ENCODE results near the gene MAGI2. TPM values are rescaled to one million over a fixed set of nuclear protein-coding genes. Genes with fewer than 3 reads are reported as not detected.

MAGI2 gene
- total RNA-seq, 2 experiments from 2014 or later: 0.14 to 0.31 TPM

DNA sequence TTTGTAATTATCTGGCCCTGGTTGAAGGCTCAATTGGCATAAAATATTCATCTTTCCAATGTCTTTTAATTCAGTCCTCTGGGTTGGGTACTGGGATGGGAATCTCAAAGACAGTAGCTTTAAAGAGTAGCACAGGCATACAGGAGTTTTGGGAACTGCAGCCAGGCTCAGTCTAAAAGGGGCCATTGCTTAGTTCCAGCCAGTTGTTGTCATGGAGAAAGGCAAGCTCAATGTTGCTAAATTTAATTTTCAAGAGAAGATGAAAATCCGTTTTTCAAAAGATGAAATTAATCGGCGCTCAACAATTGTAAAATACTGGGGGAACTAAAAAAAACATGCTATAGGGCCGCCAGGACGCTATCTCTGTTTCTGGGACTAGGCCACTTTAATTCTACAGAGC is 1279.8 kb downstream of the MAGI2 start:
- H3K27me3 Mint-ChIP-seq: no peaks in the 10 kb centered on the region

DNA sequence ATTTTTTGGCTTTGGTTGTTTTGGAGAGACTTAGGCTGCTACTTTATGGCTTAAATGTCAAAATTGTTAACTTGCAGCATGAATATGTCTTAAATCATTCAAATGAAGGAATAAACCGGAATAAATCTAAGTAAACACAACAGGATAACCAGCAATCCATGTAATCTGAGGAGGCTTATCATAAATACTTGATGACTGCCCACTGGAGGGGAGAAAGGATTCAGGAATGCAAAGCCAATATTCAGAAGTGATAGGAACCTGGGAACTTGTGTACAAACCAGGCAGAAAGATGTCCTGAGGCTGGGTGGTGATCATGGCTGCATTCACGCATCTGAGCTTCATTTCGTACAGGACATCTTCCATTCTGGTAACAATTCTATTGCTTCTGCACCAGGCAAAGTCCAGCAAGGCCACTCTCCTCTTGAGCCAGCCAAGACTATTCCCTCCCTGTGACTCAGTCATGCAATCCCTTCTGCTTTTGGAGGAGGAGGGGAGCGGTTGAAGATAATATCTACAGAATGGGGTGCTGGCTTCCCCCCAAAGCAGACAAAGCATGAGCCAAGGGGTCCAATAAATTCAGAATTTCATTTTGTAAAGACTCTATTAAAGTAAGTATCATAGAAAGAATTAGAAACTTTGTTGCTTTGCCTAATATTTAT is 1280.4 kb downstream of the MAGI2 start:
- Mint-ChIP-seq H3K9me3 (no peaks in the 10 kb centered on the region), H3K4me3 (no peak overlapping the region), H3K4me1 (no peaks in the 10 kb centered on the region), H3K27me3 (no peaks in the 10 kb centered on the region), H3K27ac (no peak overlapping the region), H3K36me3 (no peaks in the 10 kb centered on the region)
- no peak for DNase-seq

More for the DNA sequence above, 1279.8 kb downstream of the MAGI2 start:
- no peaks in the 10 kb centered on the region for H3K9me3 Mint-ChIP-seq
- DNase-seq: no peak
- H3K27ac Mint-ChIP-seq: no peak overlapping the region
- H3K36me3 Mint-ChIP-seq: no peaks in the 10 kb centered on the region
- H3K4me1 Mint-ChIP-seq: no peaks in the 10 kb centered on the region
- H3K4me3 Mint-ChIP-seq: no peak overlapping the region

DNA sequence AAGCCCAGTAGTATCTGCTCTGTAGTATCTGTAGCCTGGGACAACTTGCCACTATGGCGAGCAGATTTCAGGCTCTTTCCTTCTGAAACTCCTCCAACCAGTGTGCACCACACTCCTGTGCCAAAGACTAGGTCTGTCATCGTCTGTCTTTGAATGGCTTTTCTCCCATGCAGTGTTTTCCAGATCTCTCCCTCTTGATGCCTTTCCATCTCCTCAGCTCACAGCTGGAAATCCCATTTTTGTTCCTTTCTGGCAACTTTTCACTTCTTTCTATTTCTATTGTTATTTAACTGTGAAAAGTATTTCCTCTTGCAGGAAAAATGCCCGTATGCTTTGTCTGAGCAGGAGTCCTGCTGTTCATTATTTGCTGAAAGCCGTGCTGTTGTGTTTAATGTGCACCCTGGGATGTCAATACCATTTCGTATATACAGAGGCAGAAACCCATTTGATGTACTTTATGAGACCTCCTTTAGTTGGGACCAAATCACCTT is 1281.2 kb downstream of the MAGI2 start:
- H3K4me3 Mint-ChIP-seq: no peak overlapping the region
- no peaks in the 10 kb centered on the region for H3K4me1 Mint-ChIP-seq
- H3K36me3 Mint-ChIP-seq: no peaks in the 10 kb centered on the region
- no peaks in the 10 kb centered on the region for H3K9me3 Mint-ChIP-seq
- H3K27ac Mint-ChIP-seq: no peak overlapping the region
- no peak for DNase-seq
- no peaks in the 10 kb centered on the region for H3K27me3 Mint-ChIP-seq

DNA sequence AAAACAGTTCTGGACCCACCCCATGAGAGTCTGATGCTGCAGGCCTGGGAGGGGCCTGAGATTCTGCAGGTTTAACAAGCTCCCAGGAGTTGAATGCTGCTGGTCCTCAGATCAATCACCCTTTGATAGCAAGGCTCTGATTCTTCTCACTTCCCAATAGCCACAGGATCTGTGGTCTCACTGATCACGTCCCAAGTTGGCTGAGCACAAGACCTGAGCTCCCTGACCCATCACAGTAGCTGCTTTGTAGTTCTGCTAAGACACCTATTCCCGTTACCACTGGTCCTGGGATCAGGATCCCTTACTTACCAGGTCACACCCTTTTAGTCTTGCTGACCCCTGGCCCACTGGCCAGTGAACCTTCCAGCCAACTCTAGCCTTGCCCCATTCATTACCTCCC is 1282.1 kb downstream of the MAGI2 start:
- H3K27ac Mint-ChIP-seq: no peak overlapping the region
- no peaks in the 10 kb centered on the region for H3K4me1 Mint-ChIP-seq
- H3K4me3 Mint-ChIP-seq: no peak overlapping the region
- H3K9me3 Mint-ChIP-seq: no peaks in the 10 kb centered on the region
- DNase-seq: no peak
- H3K27me3 Mint-ChIP-seq: no peaks in the 10 kb centered on the region
- no peaks in the 10 kb centered on the region for H3K36me3 Mint-ChIP-seq

DNA sequence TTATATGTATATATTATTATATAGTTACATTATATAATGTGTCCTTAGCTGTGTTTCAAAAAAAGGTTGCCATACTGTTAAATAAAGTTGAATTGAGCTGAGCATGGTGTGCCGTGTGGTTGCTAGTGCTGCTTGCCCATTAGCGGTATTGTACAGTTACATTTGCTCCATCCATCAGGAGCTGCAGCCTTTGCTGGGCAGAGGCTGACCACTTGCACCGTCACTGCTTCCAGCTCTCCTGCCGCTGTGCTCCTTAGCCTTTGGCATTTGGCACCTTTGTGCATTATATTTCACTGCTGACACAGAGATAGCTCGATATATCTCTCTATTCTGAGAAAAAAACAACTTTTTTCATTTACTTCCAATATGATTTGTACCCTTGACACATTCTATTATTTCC is 1282.7 kb downstream of the MAGI2 start:
- Mint-ChIP-seq H3K4me1 (no peaks in the 10 kb centered on the region), H3K36me3 (no peaks in the 10 kb centered on the region)

DNA sequence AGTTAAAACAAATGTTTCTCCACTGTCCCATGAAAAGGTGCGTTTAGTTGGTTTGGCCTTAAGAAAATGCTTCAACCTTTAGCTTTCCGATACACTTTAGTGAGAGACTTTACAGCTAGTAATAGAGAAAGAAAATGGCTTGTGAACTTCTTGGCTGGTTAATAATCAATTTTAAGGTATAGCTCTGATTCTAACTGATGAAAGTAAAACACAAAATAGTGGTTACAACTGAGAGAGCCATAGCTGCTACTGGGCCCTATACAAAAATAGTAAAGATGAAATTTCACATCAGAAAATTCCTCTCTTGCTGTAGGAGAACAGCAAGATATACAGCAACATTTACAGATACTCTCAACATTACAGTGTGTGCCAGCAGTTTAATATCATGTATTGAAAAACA is 1283.5 kb downstream of the MAGI2 start:
- Mint-ChIP-seq H3K27ac (no peak overlapping the region), H3K4me3 (no peak overlapping the region), H3K36me3 (no peaks in the 10 kb centered on the region), H3K4me1 (no peaks in the 10 kb centered on the region), H3K9me3 (no peaks in the 10 kb centered on the region), H3K27me3 (no peaks in the 10 kb centered on the region)
- DNase-seq: no peak

More for the DNA sequence above, 1282.7 kb downstream of the MAGI2 start:
- H3K4me3 Mint-ChIP-seq: no peak overlapping the region
- no peak overlapping the region for H3K27ac Mint-ChIP-seq
- no peak for DNase-seq
- no peaks in the 10 kb centered on the region for H3K27me3 Mint-ChIP-seq
- no peaks in the 10 kb centered on the region for H3K9me3 Mint-ChIP-seq

DNA sequence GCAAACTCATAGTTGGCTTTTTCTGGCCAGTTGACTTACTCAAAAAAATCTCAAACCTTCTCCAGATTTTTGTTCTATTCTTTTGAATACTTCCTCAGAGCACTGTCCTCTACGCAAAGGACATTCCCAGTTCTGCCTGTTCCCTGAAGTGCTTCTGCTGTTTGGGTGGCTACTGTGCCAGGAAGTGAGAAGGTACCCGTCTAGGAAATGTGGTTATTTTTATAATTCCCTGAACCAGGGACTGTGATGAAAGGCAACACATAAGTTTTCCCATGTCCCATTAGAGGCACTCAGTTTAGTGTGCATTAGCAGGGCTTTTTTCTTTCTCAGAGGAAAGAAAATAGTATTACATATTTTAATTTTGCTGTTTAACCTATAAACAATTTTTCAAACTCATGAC is 1284.6 kb downstream of the MAGI2 start:
- no peak for DNase-seq
- no peaks in the 10 kb centered on the region for H3K4me1 Mint-ChIP-seq

DNA sequence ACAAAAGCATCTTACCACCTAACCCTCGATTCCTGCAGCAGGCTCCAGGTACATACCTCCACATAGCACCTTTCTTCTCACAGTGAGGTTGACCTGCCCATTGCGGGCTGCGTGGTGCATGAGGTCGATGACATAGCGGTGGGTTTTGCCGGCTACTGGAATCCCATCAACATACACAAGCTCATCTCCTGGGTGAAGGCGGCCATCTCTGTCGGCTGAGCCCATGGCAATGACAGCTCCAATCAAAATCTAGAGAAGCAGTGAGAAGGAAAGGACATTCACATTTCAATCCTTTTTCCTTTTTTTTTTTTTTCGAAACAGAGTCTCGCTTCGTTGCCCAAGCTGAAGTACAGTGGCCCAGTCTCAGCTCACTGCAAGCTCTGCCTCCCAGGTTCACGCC is 1285.6 kb downstream of the MAGI2 start:
- H3K27me3 Mint-ChIP-seq: no peaks in the 10 kb centered on the region
- H3K36me3 Mint-ChIP-seq: no peaks in the 10 kb centered on the region

More for the DNA sequence above, 1284.6 kb downstream of the MAGI2 start:
- H3K36me3 Mint-ChIP-seq: no peaks in the 10 kb centered on the region
- H3K4me3 Mint-ChIP-seq: no peak overlapping the region
- no peaks in the 10 kb centered on the region for H3K27me3 Mint-ChIP-seq
- H3K27ac Mint-ChIP-seq: no peak overlapping the region
- H3K9me3 Mint-ChIP-seq: no peaks in the 10 kb centered on the region

DNA sequence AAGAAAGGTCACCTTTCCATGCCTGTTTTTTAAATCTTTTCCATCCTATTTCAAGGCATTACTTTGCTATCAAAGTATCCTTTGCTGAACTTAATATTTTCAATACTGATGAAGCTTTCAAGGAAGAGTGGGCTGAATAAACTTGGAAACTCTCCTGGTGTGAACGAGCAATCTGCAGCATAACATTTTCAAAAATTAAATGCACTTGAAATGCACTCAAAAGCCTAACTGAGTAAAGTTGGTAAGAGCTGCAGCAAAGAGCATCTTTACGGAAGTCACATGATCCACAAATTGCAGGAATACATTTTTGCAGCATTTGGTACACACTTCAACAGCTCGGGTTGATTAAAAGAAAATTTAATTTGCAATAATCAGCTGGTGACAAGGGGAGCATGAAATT is 1287.6 kb downstream of the MAGI2 start:
- H3K4me1 Mint-ChIP-seq: no peaks in the 10 kb centered on the region
- no peaks in the 10 kb centered on the region for H3K9me3 Mint-ChIP-seq
- no peak overlapping the region for H3K4me3 Mint-ChIP-seq
- DNase-seq: no peak
- no peak overlapping the region for H3K27ac Mint-ChIP-seq
- H3K27me3 Mint-ChIP-seq: peaks cover 4% of the 10 kb centered on the region
- no peaks in the 10 kb centered on the region for H3K36me3 Mint-ChIP-seq

More for the DNA sequence above, 1285.6 kb downstream of the MAGI2 start:
- no peak overlapping the region for H3K4me3 Mint-ChIP-seq
- no peaks in the 10 kb centered on the region for H3K4me1 Mint-ChIP-seq
- no peaks in the 10 kb centered on the region for H3K9me3 Mint-ChIP-seq
- DNase-seq: no peak
- H3K27ac Mint-ChIP-seq: no peak overlapping the region

DNA sequence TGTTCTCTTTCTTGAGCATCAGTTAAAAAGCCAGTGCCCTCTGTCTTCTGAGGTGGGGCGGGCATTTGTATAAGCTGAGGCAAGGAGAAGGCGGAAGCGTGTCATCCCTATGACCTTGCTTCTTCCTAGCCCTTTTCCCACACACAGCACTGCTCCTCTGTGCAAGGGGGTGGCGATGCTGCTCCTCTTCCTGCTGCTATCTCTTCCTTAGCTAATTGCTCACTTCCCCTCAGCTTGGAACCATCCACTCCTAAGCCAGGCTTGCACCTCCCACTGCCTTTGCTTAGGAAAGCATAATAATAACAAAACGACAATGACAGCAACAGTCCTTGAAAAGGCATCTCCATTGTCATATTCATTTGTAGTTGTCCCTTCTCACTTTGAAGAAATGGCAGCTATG is 1288.0 kb downstream of the MAGI2 start:
- Mint-ChIP-seq H3K4me3 (no peak overlapping the region), H3K27me3 (peaks cover 4% of the 10 kb centered on the region), H3K9me3 (no peaks in the 10 kb centered on the region), H3K36me3 (no peaks in the 10 kb centered on the region), H3K27ac (no peak overlapping the region), H3K4me1 (no peaks in the 10 kb centered on the region)
- no peak for DNase-seq

DNA sequence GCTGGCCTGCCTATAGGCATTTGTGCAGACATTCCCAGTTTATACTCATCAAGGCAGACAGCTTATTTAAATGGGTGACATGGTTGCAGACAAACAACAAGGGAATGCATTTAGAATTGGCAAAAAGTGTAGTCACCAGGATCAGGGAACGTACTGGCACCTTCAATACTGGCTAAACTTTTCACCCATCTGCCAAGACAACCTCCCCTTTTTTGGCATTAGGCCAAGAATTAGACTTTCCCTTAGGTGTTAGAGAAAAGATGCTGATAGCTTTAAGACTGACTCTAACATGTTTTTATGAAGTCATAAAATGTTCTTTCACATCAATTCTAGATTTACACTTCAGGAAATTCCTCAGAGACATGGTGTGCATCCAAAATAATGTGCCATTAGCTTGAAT is 1289.0 kb downstream of the MAGI2 start:
- no peak overlapping the region for H3K4me3 Mint-ChIP-seq
- no peaks in the 10 kb centered on the region for H3K36me3 Mint-ChIP-seq
- H3K4me1 Mint-ChIP-seq: no peaks in the 10 kb centered on the region
- no peak for DNase-seq
- no peak overlapping the region for H3K27ac Mint-ChIP-seq
- H3K27me3 Mint-ChIP-seq: peaks cover 4% of the 10 kb centered on the region
- H3K9me3 Mint-ChIP-seq: no peaks in the 10 kb centered on the region

DNA sequence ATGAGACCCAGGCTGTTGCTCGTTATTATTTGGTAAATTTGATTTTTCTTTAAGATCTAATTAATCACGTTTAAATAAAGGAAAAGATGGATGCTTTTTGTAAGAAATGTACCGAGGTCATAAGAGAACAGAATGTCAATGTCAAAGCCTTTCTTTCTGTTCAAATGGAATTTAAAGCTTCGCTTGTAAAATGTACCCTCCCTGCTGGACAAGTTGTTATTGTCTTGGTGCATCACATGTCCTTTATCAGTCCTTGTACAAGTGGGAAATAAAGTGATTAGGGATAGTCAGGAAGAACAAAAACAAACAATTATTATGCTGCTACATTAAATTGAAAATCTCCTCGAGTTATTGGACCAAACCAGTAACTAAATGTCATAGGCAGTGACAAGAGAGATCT is 1291.7 kb downstream of the MAGI2 start:
- H3K27ac Mint-ChIP-seq: no peak overlapping the region
- H3K4me1 Mint-ChIP-seq: no peaks in the 10 kb centered on the region
- H3K4me3 Mint-ChIP-seq: no peak overlapping the region
- DNase-seq: no peak
- H3K36me3 Mint-ChIP-seq: no peaks in the 10 kb centered on the region
- H3K9me3 Mint-ChIP-seq: no peaks in the 10 kb centered on the region
- peaks cover 4% of the 10 kb centered on the region for H3K27me3 Mint-ChIP-seq

DNA sequence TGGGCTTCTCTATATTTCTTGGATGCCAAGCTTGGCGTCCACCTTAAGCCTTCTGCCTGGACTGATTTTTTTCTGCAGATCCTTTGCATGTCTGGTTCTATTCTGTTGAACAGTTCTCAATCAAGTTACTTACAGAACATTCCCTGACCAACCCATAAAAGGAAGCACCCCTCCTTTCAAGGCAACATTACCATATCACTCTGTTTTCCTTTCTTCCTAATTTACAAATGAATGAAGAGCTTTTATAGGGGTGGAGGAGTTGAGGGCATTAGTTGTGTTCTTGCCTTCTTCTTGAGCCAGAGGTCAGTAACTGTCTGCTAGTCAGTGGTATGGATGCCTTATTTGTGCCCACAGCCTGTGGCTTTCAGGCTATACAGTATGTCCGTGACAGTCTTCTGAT is 1293.9 kb downstream of the MAGI2 start:
- DNase-seq: no peak
- Mint-ChIP-seq H3K4me1 (no peaks in the 10 kb centered on the region), H3K9me3 (no peaks in the 10 kb centered on the region), H3K4me3 (no peak overlapping the region), H3K36me3 (no peaks in the 10 kb centered on the region), H3K27me3 (peaks cover 7% of the 10 kb centered on the region), H3K27ac (no peak overlapping the region)

DNA sequence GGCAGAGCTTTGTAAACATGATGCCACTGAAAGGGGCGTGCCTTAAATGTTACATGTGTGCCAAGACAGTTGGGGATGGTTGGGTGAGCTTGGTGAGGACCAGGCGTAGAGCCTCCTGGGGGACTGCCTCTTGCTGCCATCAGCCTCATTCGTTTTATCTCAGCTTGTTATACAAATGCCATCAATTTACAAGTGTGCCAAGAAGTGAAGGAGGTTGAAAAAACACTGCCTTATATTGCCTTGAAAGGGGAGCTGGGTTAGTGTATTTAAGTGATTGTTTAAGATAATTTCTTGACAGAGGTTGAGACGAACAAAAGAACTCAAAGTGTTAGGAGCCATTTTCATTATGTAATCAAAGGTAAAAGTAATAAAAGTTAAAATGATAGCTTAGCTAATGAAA is 1300.2 kb downstream of the MAGI2 start:
- peaks cover 9% of the 10 kb centered on the region for H3K27me3 Mint-ChIP-seq
- no peak for DNase-seq
- H3K27ac Mint-ChIP-seq: no peak overlapping the region
- no peak overlapping the region for H3K4me3 Mint-ChIP-seq
- H3K4me1 Mint-ChIP-seq: no peaks in the 10 kb centered on the region
- no peaks in the 10 kb centered on the region for H3K9me3 Mint-ChIP-seq
- no peaks in the 10 kb centered on the region for H3K36me3 Mint-ChIP-seq

DNA sequence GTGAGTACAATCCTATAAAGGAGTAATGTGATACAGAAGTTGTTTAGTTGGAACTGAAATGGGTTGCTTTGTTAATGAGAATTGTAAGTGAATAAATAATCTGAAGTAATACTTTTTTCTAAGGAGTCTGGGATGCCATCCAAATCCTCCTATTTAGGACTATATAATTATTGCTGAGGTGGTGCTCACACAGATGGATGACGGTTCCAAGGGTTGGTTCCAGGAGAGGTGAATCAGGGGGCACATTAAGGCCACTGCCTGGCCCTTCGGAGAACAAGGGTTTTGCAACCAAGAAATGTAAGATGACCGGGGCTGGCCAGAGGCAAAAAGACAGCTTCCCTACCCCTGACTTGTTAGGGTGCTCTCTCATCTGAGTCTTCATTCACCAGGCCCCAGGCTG is 1302.2 kb downstream of the MAGI2 start:
- Mint-ChIP-seq H3K27me3 (peaks cover 12% of the 10 kb centered on the region), H3K9me3 (no peaks in the 10 kb centered on the region), H3K36me3 (no peaks in the 10 kb centered on the region), H3K27ac (no peak overlapping the region), H3K4me3 (no peak overlapping the region), H3K4me1 (no peaks in the 10 kb centered on the region)
- no peak for DNase-seq

DNA sequence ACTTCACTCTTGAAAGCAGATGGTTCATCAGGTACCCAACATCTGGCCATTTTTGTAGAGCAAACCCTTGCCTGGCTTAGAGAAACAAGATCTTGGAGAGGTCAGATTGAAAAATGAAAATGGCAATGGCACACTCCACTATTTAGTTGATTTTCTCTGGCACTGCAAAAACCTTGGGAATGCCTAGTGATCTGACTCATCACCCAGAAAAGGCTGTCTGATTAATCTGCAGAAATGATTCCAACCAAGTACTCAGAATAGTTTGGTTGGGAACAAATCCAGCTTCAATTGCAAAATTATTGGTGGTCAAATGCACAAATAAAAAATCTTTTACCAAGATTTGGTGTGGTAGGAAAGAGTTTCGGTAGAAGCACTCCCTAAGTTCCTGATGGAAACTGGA is 1303.7 kb downstream of the MAGI2 start:
- Mint-ChIP-seq H3K9me3 (no peaks in the 10 kb centered on the region), H3K36me3 (no peaks in the 10 kb centered on the region), H3K4me3 (no peak overlapping the region), H3K27ac (no peak overlapping the region), H3K27me3 (peaks cover 15% of the 10 kb centered on the region), H3K4me1 (no peaks in the 10 kb centered on the region)
- DNase-seq: no peak

Data from activated naive CD8-positive, alpha-beta T cell treated with anti-CD3 and anti-CD28 coated beads for 36 hours (primary cell).